ENCODE measurements around the gene ASCC1. TPM values are rescaled to one million over a fixed set of nuclear protein-coding genes. Genes with fewer than 3 reads are reported as not detected.

Gene ASCC1
- total and polyA plus RNA-seq, 2 of the 13 experiments (the other 11 are each of a cell fraction or from before 2014, with no cell fraction given), result 21.6 to 30.1 TPM

DNA sequence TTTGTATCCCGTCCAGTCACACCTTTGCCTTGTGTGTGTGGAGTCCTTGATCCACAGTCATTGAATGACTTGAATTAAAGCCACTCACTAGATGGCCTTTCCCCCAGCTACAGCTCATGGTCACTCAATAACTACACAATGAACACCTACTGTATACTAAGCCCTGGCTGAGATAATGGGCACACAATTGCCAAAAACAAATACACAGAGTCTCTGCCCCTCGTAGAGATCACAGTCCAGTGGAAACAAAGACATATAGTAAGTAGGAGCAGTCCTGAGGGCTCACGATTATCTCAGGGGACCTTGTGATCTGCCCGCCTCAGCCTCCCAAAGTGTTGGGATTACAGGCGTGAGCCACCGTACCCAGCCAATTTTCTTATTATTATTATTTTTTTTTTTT lies 35.6 kb upstream of the ASCC1 start (continued):
- TF ChIP-seq ZNF546 (CRISPR knock-in tag; conservative IDR thresholded peaks at IDR 0.05) (no peak), ZBTB20 (CRISPR knock-in tag; IDR thresholded peaks at IDR 0.05; ENCODE audit: borderline replicate concordance, low read depth) (no peak), HNRNPH1 (optimal IDR thresholded peaks at IDR 0.05; ENCODE audit: low read depth, low read length) (no peak), ZNF121 (CRISPR knock-in tag; IDR thresholded peaks at IDR 0.05) (no peak), SETDB1 (CRISPR knock-in tag; IDR thresholded peaks at IDR 0.05; ENCODE audit: borderline replicate concordance) (no peak), ZNF484 (CRISPR knock-in tag; IDR thresholded peaks at IDR 0.05; ENCODE audit: borderline replicate concordance, low read depth) (no peak), ZNF296 (CRISPR knock-in tag; conservative IDR thresholded peaks at IDR 0.05) (no peak), U2AF1 (optimal IDR thresholded peaks at IDR 0.05; ENCODE audit: low read depth, low read length) (no peak), GFI1 (CRISPR knock-in tag; IDR thresholded peaks at IDR 0.05; ENCODE audit: borderline replicate concordance) (no peak), MED8 (CRISPR knock-in tag; IDR thresholded peaks at IDR 0.05; ENCODE audit: insufficient replicate concordance) (no peak), CBFB (CRISPR knock-in tag; IDR thresholded peaks at IDR 0.05) (no peak), SMARCE1 (IDR thresholded peaks at IDR 0.05; ENCODE audit: borderline replicate concordance) (no peak), AFF4 (CRISPR knock-in tag; IDR thresholded peaks at IDR 0.05) (no peak), HDAC6 (IDR thresholded peaks at IDR 0.05; ENCODE audit: low read depth, low read length) (no peak), AGO2 (optimal IDR thresholded peaks at IDR 0.05; ENCODE audit: low read depth, low read length) (no peak), ZNF136 (CRISPR knock-in tag; IDR thresholded peaks at IDR 0.05; ENCODE audit: low read depth) (no peak), EEA1 (CRISPR knock-in tag; IDR thresholded peaks at IDR 0.05; ENCODE audit: borderline replicate concordance) (no peak), ZBTB3 (CRISPR knock-in tag; IDR thresholded peaks at IDR 0.05; ENCODE audit: borderline replicate concordance, low read depth) (no peak), YEATS2 (CRISPR knock-in tag; IDR thresholded peaks at IDR 0.05; ENCODE audit: borderline replicate concordance) (no peak)
- TF ChIP-seq, protein P1, sequence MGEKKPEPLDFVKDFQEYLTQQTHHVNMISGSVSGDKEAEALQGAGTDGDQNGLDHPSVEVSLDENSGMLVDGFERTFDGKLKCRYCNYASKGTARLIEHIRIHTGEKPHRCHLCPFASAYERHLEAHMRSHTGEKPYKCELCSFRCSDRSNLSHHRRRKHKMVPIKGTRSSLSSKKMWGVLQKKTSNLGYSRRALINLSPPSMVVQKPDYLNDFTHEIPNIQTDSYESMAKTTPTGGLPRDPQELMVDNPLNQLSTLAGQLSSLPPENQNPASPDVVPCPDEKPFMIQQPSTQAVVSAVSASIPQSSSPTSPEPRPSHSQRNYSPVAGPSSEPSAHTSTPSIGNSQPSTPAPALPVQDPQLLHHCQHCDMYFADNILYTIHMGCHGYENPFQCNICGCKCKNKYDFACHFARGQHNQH (CRISPR knock-in tag; IDR thresholded peaks at IDR 0.05), result no peak
- TF ChIP-seq, protein P2, sequence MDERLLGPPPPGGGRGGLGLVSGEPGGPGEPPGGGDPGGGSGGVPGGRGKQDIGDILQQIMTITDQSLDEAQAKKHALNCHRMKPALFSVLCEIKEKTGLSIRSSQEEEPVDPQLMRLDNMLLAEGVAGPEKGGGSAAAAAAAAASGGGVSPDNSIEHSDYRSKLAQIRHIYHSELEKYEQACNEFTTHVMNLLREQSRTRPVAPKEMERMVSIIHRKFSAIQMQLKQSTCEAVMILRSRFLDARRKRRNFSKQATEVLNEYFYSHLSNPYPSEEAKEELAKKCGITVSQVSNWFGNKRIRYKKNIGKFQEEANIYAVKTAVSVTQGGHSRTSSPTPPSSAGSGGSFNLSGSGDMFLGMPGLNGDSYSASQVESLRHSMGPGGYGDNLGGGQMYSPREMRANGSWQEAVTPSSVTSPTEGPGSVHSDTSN (CRISPR knock-in tag; IDR thresholded peaks at IDR 0.05), result no peak
- TF ChIP-seq, protein P3, sequence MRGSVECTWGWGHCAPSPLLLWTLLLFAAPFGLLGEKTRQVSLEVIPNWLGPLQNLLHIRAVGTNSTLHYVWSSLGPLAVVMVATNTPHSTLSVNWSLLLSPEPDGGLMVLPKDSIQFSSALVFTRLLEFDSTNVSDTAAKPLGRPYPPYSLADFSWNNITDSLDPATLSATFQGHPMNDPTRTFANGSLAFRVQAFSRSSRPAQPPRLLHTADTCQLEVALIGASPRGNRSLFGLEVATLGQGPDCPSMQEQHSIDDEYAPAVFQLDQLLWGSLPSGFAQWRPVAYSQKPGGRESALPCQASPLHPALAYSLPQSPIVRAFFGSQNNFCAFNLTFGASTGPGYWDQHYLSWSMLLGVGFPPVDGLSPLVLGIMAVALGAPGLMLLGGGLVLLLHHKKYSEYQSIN (CRISPR knock-in tag; IDR thresholded peaks at IDR 0.05; ENCODE audit: borderline replicate concordance), result no peak
- TF ChIP-seq, protein P4, sequence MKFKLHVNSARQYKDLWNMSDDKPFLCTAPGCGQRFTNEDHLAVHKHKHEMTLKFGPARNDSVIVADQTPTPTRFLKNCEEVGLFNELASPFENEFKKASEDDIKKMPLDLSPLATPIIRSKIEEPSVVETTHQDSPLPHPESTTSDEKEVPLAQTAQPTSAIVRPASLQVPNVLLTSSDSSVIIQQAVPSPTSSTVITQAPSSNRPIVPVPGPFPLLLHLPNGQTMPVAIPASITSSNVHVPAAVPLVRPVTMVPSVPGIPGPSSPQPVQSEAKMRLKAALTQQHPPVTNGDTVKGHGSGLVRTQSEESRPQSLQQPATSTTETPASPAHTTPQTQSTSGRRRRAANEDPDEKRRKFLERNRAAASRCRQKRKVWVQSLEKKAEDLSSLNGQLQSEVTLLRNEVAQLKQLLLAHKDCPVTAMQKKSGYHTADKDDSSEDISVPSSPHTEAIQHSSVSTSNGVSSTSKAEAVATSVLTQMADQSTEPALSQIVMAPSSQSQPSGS (CRISPR knock-in tag; IDR thresholded peaks at IDR 0.05), result 0 out of 2 replicates have a peak, but pooled peaks have one; percentile 24

All from HepG2 (cell line).